Measurements from ENCODE around the gene GPLD1.

Gene GPLD1

DNA sequence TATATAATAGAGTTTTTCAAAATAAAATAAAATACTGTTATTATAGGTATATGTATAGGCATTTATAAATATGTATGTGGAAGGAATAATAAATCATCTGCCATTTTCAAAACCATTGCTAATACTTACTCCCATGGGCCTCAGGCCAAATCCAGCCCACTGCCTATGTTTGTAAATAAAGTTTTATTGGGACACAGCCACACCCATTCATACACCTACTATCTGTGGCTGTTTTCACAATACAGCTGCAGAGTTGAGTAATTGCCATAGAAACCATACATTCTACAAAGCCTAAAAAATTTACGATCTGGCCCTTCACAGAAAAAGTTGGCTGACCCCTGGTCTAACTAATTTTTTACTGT is 14.9 kb upstream of the GPLD1 start:
- no peak for DNase-seq (ENCODE audit: extremely low spot score)
- ChIA-PET POLR2A (interaction anchor here (1.1 kb wide), 1 partner anchor 9 kb away, joined by 4 read pairs; the partner anchor contains the start of gene ALDH5A1), CTCF (no interaction called here)
- no peak for TF ChIP-seq NFRKB (IDR thresholded peaks at IDR 0.05)
- TF ChIP-seq FOXA1 (IDR thresholded peaks at IDR 0.05): no peak
- TF ChIP-seq ARNT (IDR thresholded peaks at IDR 0.05): no peak
- TF ChIP-seq SP1 (IDR thresholded peaks at IDR 0.05): no peak
- no peak for TF ChIP-seq BHLHE40 (IDR thresholded peaks at IDR 0.05; ENCODE audit: borderline replicate concordance)
- no peak for TF ChIP-seq ELF4 (IDR thresholded peaks at IDR 0.05)
- no peak for TF ChIP-seq FOXK2 (IDR thresholded peaks at IDR 0.05)
- no peak for TF ChIP-seq LEF1 (IDR thresholded peaks at IDR 0.05; ENCODE audit: borderline replicate concordance)
- TF ChIP-seq FOXM1 (IDR thresholded peaks at IDR 0.05; ENCODE audit: borderline replicate concordance): no peak
- TF ChIP-seq SUZ12 (IDR thresholded peaks at IDR 0.05): no peak
- TF ChIP-seq TARDBP (IDR thresholded peaks at IDR 0.05): no peak
- no peak for TF ChIP-seq HDGF (IDR thresholded peaks at IDR 0.05; ENCODE audit: borderline replicate concordance)
- no peak for TF ChIP-seq CTBP1 (IDR thresholded peaks at IDR 0.05; ENCODE audit: borderline replicate concordance)
- TF ChIP-seq PKNOX1 (IDR thresholded peaks at IDR 0.05): no peak
- no peak for TF ChIP-seq L3MBTL2 (conservative IDR thresholded peaks at IDR 0.05)
- no peak for TF ChIP-seq ZNF384 (IDR thresholded peaks at IDR 0.05)

GRCh38 chr6:24501914-24502313 is 12.5 kb upstream of the GPLD1 start:
- no peak for DNase-seq (ENCODE audit: extremely low spot score)
- CTCF ChIA-PET: interaction anchor here (1.5 kb wide), 1 partner anchor 19 kb away, joined by 5 read pairs; no protein-coding TSS in a partner anchor
- POLR2A ChIA-PET: no interaction called here
- no peak for TF ChIP-seq PKNOX1 (IDR thresholded peaks at IDR 0.05)
- TF ChIP-seq ELF4 (IDR thresholded peaks at IDR 0.05): no peak
- no peak for TF ChIP-seq NFRKB (IDR thresholded peaks at IDR 0.05)
- TF ChIP-seq LEF1 (IDR thresholded peaks at IDR 0.05; ENCODE audit: borderline replicate concordance): no peak
- TF ChIP-seq FOXM1 (IDR thresholded peaks at IDR 0.05; ENCODE audit: borderline replicate concordance): no peak

DNA sequence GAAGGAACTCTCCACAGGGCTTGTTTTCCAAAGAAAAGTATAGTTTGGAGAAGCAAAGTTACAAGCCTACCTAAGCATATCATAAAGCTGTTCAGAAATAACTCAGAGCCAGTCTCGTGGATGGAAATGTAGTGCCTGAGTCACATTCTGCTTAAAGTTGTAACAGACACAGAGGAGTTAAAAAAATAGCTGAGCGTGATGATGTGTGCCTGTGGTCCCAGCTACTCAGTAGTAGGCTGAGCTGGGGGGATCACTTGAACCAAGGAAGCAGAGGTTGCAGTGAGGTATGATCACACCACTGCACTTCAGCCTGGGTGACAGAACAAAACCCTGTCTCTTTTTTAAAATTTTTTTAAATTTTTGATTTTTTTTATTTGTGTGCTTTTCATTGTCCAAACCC is 12.0 kb upstream of the GPLD1 start:
- ChIA-PET POLR2A (no interaction called here), CTCF (interaction anchor here (1.5 kb wide), 1 partner anchor 20 kb away, joined by 5 read pairs; no protein-coding TSS in a partner anchor)
- TF ChIP-seq ELF4 (IDR thresholded peaks at IDR 0.05) (no peak), ZNF384 (IDR thresholded peaks at IDR 0.05) (no peak), LEF1 (IDR thresholded peaks at IDR 0.05; ENCODE audit: borderline replicate concordance) (no peak), FOXK2 (IDR thresholded peaks at IDR 0.05) (no peak), L3MBTL2 (conservative IDR thresholded peaks at IDR 0.05) (no peak), CTBP1 (IDR thresholded peaks at IDR 0.05; ENCODE audit: borderline replicate concordance) (no peak), FOXM1 (IDR thresholded peaks at IDR 0.05; ENCODE audit: borderline replicate concordance) (no peak), SP1 (IDR thresholded peaks at IDR 0.05) (no peak), ARNT (IDR thresholded peaks at IDR 0.05) (no peak), HDGF (IDR thresholded peaks at IDR 0.05; ENCODE audit: borderline replicate concordance) (no peak), PKNOX1 (IDR thresholded peaks at IDR 0.05) (no peak), NFRKB (IDR thresholded peaks at IDR 0.05) (no peak), BHLHE40 (IDR thresholded peaks at IDR 0.05; ENCODE audit: borderline replicate concordance) (no peak), TARDBP (IDR thresholded peaks at IDR 0.05) (no peak), FOXA1 (IDR thresholded peaks at IDR 0.05) (no peak), SUZ12 (IDR thresholded peaks at IDR 0.05) (no peak)
- no peak for DNase-seq (ENCODE audit: extremely low spot score)

DNA sequence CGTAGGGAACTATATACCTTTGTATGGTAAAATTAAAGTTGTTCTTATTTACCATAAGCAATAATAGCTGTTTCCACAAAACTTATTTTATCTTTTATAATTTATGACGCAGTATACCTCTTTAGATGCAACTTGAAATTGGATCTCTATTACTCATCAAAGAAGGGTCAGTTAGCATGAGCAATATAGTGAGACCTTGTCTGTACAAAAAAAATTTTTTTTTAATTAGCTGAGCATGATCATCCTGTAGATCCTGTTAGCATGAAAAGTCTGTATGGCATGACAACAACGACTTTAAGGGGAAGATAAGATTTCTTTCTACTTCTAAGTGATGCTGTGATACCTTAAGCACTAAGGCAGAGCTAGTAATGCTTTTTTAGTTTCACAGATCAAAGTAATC is 11.3 kb upstream of the GPLD1 start:
- no peak for TF ChIP-seq NFRKB (IDR thresholded peaks at IDR 0.05)
- TF ChIP-seq L3MBTL2 (conservative IDR thresholded peaks at IDR 0.05): no peak
- no peak for TF ChIP-seq PKNOX1 (IDR thresholded peaks at IDR 0.05)
- TF ChIP-seq ZNF384 (IDR thresholded peaks at IDR 0.05): no peak
- no peak for TF ChIP-seq BHLHE40 (IDR thresholded peaks at IDR 0.05; ENCODE audit: borderline replicate concordance)
- no peak for TF ChIP-seq ARNT (IDR thresholded peaks at IDR 0.05)
- no peak for TF ChIP-seq TARDBP (IDR thresholded peaks at IDR 0.05)
- no peak for TF ChIP-seq CTBP1 (IDR thresholded peaks at IDR 0.05; ENCODE audit: borderline replicate concordance)
- no peak for TF ChIP-seq FOXM1 (IDR thresholded peaks at IDR 0.05; ENCODE audit: borderline replicate concordance)
- no peak for TF ChIP-seq SP1 (IDR thresholded peaks at IDR 0.05)
- TF ChIP-seq HDGF (IDR thresholded peaks at IDR 0.05; ENCODE audit: borderline replicate concordance): no peak
- TF ChIP-seq FOXK2 (IDR thresholded peaks at IDR 0.05): no peak
- TF ChIP-seq ELF4 (IDR thresholded peaks at IDR 0.05): no peak
- no peak for TF ChIP-seq LEF1 (IDR thresholded peaks at IDR 0.05; ENCODE audit: borderline replicate concordance)
- TF ChIP-seq SUZ12 (IDR thresholded peaks at IDR 0.05): no peak
- no peak for TF ChIP-seq FOXA1 (IDR thresholded peaks at IDR 0.05)
- DNase-seq (ENCODE audit: extremely low spot score): no peak
- ChIA-PET CTCF (interaction anchor here (1.5 kb wide), 1 partner anchor 21 kb away, joined by 5 read pairs; no protein-coding TSS in a partner anchor), POLR2A (no interaction called here)

DNA sequence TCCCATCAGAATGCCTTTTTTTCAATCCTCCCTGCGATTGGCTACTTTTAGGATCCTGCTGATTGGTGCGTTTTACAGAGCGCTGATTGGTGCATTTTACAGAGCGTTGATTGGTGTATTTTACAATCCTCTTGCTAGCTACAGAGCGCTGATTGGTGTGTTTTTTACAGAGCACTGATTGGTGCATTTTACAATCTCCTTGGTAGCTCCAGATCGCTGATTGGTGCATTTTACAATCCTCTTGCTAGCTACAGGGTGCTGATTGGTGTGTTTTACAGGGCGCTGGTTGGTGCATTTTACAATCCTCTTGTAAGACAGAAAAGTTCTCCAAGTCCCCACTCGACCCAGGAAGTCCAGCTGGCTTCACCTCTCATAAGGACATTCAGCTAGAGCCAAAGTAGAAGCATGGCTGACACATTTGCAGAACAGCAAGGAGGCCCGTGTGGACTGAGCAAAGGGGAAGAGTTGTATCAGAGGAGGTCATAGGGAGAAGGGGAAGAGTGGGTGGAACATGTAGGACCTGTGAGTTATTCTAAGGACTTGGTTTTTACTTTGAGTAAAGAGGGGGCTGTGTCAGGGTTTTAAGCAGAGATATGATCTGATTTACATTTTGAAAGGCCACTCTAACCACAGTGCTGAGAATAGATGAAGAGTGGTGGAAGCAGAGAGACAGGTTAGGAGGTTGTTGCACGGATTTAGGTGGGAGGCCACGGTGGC is 8.0 kb upstream of the GPLD1 start:
- CTCF ChIA-PET: interaction anchor here (0.6 to 1.1 kb wide), 2 partner anchors 24 to 269 kb away, joined by 3 to 6 read pairs; no protein-coding TSS in a partner anchor

More for the DNA sequence above, 8.0 kb upstream of the GPLD1 start:
- no peak for DNase-seq (ENCODE audit: extremely low spot score)
- TF ChIP-seq CTBP1 (IDR thresholded peaks at IDR 0.05; ENCODE audit: borderline replicate concordance) (no peak), FOXK2 (IDR thresholded peaks at IDR 0.05) (no peak), SUZ12 (IDR thresholded peaks at IDR 0.05) (no peak), ARNT (IDR thresholded peaks at IDR 0.05) (no peak), ELF4 (IDR thresholded peaks at IDR 0.05) (no peak), TARDBP (IDR thresholded peaks at IDR 0.05) (no peak), FOXA1 (IDR thresholded peaks at IDR 0.05) (no peak), NFRKB (IDR thresholded peaks at IDR 0.05) (no peak), FOXM1 (IDR thresholded peaks at IDR 0.05; ENCODE audit: borderline replicate concordance) (no peak)
- POLR2A ChIA-PET: no interaction called here
